Effector memory CD4-positive, alpha-beta T cell (primary cell): Measurements from ENCODE around the gene TBK1.

ENCODE experiments used
- DNase-seq, 3 donors: peaks; one replicate each; pipeline ENCODE4 v3.0.0-alpha.2; 2020
- H3K27ac ChIP-seq: 2 replicates; pipeline ENCODE4 v1.7.0; 2013; ENCODE audit warnings: mild to moderate bottlenecking, low read length, moderate library complexity; ENCODE audit not compliant: insufficient read depth, poor library complexity, severe bottlenecking
- H3K27me3 ChIP-seq: replicated peaks from 2 replicates; pipeline ENCODE4 v1.7.0; 2013; ENCODE audit warnings: mild to moderate bottlenecking, low read length; ENCODE audit not compliant: insufficient read depth, control insufficient read depth, poor library complexity, severe bottlenecking
- H3K36me3 ChIP-seq: 2 replicates; pipeline ENCODE4 v1.7.0; 2013; ENCODE audit warnings: mild to moderate bottlenecking, low read length, moderate library complexity; ENCODE audit not compliant: control insufficient read depth, insufficient read depth
- H3K4me1 ChIP-seq: 2 replicates; pipeline ENCODE4 v1.7.0; 2013; ENCODE audit warnings: low read length, mild to moderate bottlenecking; ENCODE audit not compliant: control insufficient read depth, insufficient read depth, poor library complexity, severe bottlenecking
- H3K4me3 ChIP-seq: 2 replicates; pipeline ENCODE4 v1.7.0; 2013; ENCODE audit warnings: low read length, low read depth, mild to moderate bottlenecking; ENCODE audit not compliant: insufficient read depth, poor library complexity, severe bottlenecking
- H3K9me3 ChIP-seq: 2 replicates; pipeline ENCODE4 v1.7.0; 2013; ENCODE audit warnings: mild to moderate bottlenecking, low read length, moderate library complexity; ENCODE audit not compliant: control insufficient read depth

TBK1 gene

GRCh38 chr12:64419696-64420095 lies 32.2 kb upstream of the TBK1 start:
- Histone ChIP-seq H3K36me3 (peaks cover 91% of the 10 kb centered on the region), H3K27ac (no peak overlapping the region), H3K4me1 (no peaks in the 10 kb centered on the region), H3K4me3 (no peak overlapping the region), H3K27me3 (no peaks in the 10 kb centered on the region), H3K9me3 (no peaks in the 10 kb centered on the region)
- DNase-seq, result no peak

- Histone ChIP-seq H3K4me3 (no peak overlapping the region), H3K36me3 (peaks cover 79% of the 10 kb centered on the region), H3K27ac (no peak overlapping the region), H3K4me1 (no peaks in the 10 kb centered on the region), H3K27me3 (no peaks in the 10 kb centered on the region), H3K9me3 (no peaks in the 10 kb centered on the region)
- DNase-seq, result no peak
These were observed 23.9 kb upstream of the TBK1 start for GRCh38 chr12:64427988-64428387.

DNA sequence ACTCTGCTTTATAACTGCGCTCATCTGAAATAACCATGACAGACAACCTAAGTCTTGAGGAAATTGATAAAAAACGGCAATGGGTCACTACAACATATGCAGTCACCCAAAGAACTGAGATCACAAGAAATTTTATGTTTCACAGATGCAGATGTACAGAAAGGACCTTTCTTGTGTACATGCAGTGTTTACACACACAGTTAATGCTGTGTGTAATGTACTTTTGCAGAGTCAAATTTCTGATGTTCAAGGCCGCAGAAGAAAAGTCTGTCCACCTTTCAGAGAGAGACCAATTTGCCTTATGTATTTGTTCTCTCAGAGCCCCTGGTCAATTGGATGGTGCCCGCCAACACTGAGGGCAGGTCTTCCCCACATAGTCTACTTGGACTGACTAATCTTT lies 23.0 kb upstream of the TBK1 start:
- DNase-seq, result no peak
- Histone ChIP-seq H3K27ac (no peak overlapping the region), H3K4me3 (no peak overlapping the region), H3K27me3 (no peaks in the 10 kb centered on the region), H3K9me3 (no peaks in the 10 kb centered on the region), H3K36me3 (peaks cover 79% of the 10 kb centered on the region), H3K4me1 (no peaks in the 10 kb centered on the region)

DNA sequence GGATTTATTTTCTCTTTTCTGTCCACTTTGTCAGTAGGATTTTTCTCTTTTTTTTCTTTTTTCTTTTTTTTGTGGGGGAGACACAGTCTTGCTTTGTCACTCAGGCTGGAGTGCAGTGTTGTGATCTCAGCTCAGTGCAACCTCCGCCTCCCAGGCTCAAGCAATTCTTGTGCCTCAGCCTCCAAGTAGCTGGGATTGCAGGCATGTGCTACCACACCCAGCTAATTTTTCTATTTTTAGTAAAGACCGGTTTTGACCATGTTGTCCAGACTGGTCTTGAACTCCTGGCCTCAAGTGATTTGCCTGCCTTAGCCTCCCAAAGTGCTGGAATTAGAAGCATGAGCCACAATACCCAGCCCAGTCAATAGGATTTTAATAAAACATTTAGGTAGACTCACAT lies 21.0 kb upstream of the TBK1 start:
- Histone ChIP-seq H3K4me3 (no peak overlapping the region), H3K36me3 (peaks cover 73% of the 10 kb centered on the region), H3K27ac (no peak overlapping the region), H3K9me3 (no peaks in the 10 kb centered on the region), H3K4me1 (no peaks in the 10 kb centered on the region), H3K27me3 (no peaks in the 10 kb centered on the region)
- no peak for DNase-seq

DNA sequence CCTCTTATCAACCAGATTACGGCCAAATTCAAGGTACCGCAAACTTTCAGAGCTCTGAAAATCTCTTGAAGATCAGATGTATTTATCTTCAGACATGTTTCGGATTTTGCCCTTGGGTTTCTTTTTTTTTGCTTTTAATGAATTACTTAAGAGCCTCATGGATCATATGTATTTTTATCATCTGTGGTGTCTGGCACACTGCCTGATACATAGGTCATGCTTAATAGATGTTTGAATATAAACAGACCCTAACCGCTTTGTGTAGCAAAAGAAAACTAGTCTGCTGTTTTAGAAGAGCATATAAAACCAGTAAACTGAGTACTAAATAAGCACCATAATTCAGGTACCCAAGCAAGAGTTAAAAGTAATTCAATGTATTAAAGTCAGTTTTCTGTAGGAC lies 20.1 kb upstream of the TBK1 start:
- no peak overlapping the region for H3K27ac ChIP-seq
- peaks cover 70% of the 10 kb centered on the region for H3K36me3 ChIP-seq
- no peaks in the 10 kb centered on the region for H3K9me3 ChIP-seq
- no peaks in the 10 kb centered on the region for H3K4me1 ChIP-seq
- no peak for DNase-seq
- no peak overlapping the region for H3K4me3 ChIP-seq
- H3K27me3 ChIP-seq, result no peaks in the 10 kb centered on the region

- Histone ChIP-seq H3K4me3 (no peak overlapping the region), H3K36me3 (peaks cover 57% of the 10 kb centered on the region), H3K9me3 (no peaks in the 10 kb centered on the region), H3K27ac (no peak overlapping the region), H3K4me1 (no peaks in the 10 kb centered on the region), H3K27me3 (no peaks in the 10 kb centered on the region)
- no peak for DNase-seq
These were observed 18.0 kb upstream of the TBK1 start for GRCh38 chr12:64433915-64434314.

DNA sequence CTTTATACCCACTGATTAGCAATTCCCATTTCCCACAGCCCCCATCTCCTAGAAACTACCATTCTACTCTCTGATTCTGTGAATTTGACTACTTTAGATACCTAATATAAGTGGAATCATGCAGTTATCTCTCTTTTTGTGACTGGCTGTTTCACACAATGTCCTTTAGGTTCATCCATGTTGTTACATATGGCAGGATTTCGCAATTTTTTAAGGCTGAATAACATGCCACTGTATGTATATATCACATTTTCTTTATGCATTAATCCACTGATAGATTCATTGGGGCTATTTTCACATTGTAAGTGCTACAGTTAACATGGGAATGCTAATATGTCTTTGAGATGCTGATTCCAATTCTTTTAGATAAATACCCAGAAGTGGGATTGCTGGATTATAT lies 11.8 kb upstream of the TBK1 start:
- no peak for DNase-seq
- Histone ChIP-seq H3K4me1 (no peaks in the 10 kb centered on the region), H3K27me3 (no peaks in the 10 kb centered on the region), H3K9me3 (no peaks in the 10 kb centered on the region), H3K27ac (no peak overlapping the region), H3K36me3 (peaks cover 34% of the 10 kb centered on the region), H3K4me3 (no peak overlapping the region)

- Histone ChIP-seq H3K9me3 (no peaks in the 10 kb centered on the region), H3K4me1 (no peaks in the 10 kb centered on the region), H3K36me3 (peaks cover 8% of the 10 kb centered on the region), H3K27ac (no peak overlapping the region), H3K4me3 (no peak overlapping the region), H3K27me3 (no peaks in the 10 kb centered on the region)
- DNase-seq, result no peak
These were observed 6.4 kb upstream of the TBK1 start for GRCh38 chr12:64445490-64445889.

GRCh38 chr12:64446295-64446694 lies 5.6 kb upstream of the TBK1 start:
- H3K4me3 ChIP-seq, result no peak overlapping the region
- DNase-seq, result no peak
- H3K27me3 ChIP-seq, result no peaks in the 10 kb centered on the region
- H3K36me3 ChIP-seq, result peaks cover 3% of the 10 kb centered on the region
- no peaks in the 10 kb centered on the region for H3K9me3 ChIP-seq
- no peak overlapping the region for H3K27ac ChIP-seq
- peaks cover 4% of the 10 kb centered on the region for H3K4me1 ChIP-seq

DNA sequence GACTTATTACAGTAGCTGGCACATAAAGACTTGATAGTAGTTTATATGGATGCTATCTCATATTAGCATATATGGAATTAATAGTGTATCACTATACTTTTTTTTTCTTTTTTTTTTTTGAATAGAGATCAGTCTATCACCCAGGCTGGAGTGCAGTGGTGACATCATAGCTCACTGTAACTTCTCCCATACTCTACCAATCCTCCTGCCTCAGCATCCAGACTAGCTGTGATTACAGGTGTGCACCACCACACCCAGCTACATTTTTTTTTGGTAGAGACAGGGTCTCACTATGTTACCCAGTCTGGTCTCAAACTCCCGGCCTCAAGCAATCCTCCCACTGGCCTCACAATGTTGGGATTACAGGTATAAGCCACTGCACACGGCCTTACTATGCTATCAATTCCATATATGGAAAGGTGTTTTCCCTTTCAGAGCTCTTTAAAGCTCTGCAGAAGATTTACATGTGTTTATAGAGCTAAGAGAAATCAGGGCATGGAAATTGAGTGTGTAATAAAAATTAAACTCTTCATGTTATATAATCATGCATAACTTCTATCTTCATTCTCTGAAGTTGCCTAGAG lies 1.8 kb upstream of the TBK1 start:
- Histone ChIP-seq H3K4me1 (peaks cover 15% of the 10 kb centered on the region), H3K9me3 (no peaks in the 10 kb centered on the region), H3K36me3 (no peaks in the 10 kb centered on the region), H3K27ac (no peak overlapping the region), H3K27me3 (no peaks in the 10 kb centered on the region), H3K4me3 (no peak overlapping the region)
- DNase-seq, result no peak
